Measurements from ENCODE around the gene AGAP3.

Gene AGAP3

GRCh38 chr7:151113344-151114150 is 27.3 kb downstream of the AGAP3 start:
- peak; percentile 96 for TF ChIP-seq GATA2 (IDR thresholded peaks at IDR 0.05; ENCODE audit: low read depth, low read length)
- TF ChIP-seq GATA3 (IDR thresholded peaks at IDR 0.05; ENCODE audit: low read depth, low read length): no peak

DNA sequence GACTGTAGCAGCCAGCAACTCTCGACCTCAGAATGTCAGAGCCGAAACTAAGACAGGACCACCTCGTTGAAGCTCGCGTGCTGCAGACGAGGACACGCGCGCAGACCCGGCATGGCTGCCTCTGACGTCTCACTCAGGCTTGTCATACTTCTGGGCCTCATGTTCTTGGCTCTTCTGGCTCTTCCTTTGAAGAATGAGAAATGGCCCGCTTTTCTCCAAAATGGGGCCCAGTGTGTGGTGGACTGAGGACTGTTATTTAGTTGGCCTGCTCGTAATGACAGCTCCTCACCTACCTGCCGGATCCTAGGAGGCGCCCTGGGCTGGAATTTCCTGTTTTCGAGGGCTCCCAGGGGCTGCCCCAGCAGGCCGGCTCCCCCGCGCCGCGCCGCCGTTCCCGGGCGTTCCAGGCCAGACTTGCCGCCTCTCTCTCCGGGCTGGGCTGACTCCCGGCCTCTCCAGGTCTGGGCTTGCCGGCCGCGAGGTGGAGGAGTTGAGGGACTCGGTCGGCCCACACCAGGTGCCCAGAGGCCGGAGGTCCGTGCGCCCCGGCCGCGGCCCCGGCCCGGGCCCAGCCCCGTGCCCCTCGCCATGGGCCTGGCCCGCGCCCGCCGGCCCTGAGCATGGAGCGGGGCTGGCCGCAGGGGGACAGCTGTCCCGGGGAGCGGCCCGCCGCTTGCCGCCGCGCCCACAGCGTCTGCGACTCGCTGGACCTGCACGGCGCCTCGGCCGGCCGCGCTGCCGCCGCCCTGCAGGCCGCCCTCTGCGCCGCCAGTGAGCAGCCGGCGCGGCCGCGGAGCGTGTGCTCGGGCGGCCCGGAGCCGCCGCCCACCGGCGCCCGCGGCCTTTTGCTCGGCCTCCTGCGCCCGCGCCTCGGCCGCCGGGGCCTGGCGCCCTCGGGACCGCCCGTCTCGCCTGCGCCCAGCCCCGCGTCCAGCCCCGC is 28.1 kb downstream of the AGAP3 start:
- TF ChIP-seq GATA2 (IDR thresholded peaks at IDR 0.05; ENCODE audit: low read depth, low read length) (no peak), GATA3 (IDR thresholded peaks at IDR 0.05; ENCODE audit: low read depth, low read length) (no peak)

DNA sequence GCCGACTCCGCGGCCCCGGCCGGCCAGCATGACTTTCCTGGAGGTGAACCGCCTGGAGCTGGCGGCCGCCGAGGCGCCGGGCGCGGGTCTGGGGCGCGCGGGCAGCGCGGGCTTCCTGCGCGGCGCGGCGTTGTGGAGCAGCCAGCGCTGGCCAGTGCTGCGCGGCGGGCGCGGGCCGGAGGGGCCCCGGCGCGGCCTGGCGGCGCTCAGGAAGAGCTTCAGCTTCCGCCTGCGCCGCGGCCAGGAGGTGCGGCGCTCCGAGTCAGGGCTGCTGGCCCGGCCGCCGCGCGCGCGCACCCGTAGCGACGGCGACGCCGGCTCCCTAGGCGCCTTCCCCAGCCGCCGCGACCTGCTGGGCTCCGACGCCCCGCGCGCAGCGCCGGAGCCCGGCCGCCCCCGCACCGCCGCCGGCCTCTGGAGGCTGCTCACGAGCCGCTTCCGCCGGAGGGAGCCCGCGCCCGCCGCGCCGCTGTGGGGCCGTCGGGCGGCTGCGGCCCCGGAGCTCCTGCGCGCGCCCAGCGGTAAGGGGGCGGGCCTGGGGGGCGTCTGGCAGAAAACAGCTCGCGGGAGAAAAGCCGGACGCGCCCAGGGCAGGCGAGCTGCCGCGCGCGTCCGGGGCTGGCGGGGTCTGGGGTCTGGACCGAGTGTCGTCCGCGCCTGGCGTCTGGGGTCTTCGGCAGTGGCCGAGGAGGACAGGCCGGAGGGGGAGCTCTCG is 29.0 kb downstream of the AGAP3 start:
- TF ChIP-seq GATA3 (IDR thresholded peaks at IDR 0.05; ENCODE audit: low read depth, low read length) (no peak), GATA2 (IDR thresholded peaks at IDR 0.05; ENCODE audit: low read depth, low read length) (no peak)

- TF ChIP-seq GATA2 (IDR thresholded peaks at IDR 0.05; ENCODE audit: low read depth, low read length) (no peak), GATA3 (IDR thresholded peaks at IDR 0.05; ENCODE audit: low read depth, low read length) (no peak)
Measured at GRCh38 chr7:151115836-151116418, 29.7 kb downstream of the AGAP3 start.

- TF ChIP-seq GATA3 (IDR thresholded peaks at IDR 0.05; ENCODE audit: low read depth, low read length): no peak
- TF ChIP-seq GATA2 (IDR thresholded peaks at IDR 0.05; ENCODE audit: low read depth, low read length): no peak
Measured at GRCh38 chr7:151116603-151117440, 30.5 kb downstream of the AGAP3 start.

DNA sequence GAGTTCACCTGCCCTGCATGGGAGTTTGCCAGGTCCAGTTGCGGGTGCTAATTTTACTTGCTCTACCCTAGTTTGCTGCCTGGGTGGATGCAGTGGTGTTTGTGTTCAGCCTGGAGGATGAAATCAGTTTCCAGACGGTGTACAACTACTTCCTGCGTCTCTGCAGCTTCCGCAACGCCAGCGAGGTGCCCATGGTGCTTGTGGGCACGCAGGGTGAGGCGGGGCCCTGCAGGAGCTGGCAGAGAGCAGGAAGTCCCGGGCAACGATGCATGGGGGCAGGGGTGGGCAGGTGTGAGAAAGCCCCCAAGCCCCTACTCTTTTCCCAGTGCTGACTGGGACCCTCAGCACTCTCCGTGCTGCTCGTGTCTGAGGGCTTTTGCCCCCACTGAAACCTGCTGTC is 31.3 kb downstream of the AGAP3 start:
- no peak for TF ChIP-seq GATA3 (IDR thresholded peaks at IDR 0.05; ENCODE audit: low read depth, low read length)
- TF ChIP-seq GATA2 (IDR thresholded peaks at IDR 0.05; ENCODE audit: low read depth, low read length): no peak

DNA sequence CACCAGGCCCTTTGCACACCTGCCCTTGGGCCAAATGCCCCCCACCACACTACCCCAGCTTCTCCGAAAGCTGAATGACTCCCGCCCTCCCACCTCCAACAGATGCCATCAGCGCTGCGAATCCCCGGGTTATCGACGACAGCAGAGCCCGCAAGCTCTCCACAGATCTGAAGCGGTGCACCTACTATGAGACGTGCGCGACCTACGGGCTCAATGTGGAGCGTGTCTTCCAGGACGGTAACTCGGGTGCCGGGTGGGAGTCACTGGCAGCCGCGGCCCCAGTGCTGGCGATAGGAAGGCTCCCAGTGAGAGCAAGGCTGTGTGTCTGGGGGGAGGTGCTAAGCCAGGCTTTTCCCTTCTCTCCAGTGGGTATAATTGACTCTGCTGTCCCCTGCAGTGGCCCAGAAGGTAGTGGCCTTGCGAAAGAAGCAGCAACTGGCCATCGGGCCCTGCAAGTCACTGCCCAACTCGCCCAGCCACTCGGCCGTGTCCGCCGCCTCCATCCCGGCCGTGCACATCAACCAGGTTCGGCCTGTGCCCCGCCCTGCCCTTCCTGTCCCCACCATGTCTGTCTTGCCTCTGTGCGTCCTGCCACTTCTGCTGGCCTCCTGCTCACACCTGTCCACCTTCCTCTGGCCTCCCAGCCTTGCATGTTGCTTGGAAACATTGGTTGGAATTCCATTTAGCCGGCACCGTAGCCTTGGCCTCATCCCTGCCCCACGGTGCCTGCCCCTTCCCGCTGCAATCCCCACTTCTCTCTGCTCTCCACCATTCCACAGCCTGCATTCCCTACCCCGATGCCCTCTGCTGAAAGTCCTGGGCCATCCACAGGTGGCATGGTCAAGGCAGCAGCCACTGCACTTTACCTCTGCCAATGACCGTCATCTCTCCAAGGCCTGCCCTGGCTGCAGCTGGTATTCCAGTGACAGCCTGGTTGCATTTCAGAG is 32.1 kb downstream of the AGAP3 start:
- TF ChIP-seq GATA3 (IDR thresholded peaks at IDR 0.05; ENCODE audit: low read depth, low read length): no peak
- TF ChIP-seq GATA2 (IDR thresholded peaks at IDR 0.05; ENCODE audit: low read depth, low read length): no peak

- TF ChIP-seq GATA3 (IDR thresholded peaks at IDR 0.05; ENCODE audit: low read depth, low read length) (no peak), GATA2 (IDR thresholded peaks at IDR 0.05; ENCODE audit: low read depth, low read length) (no peak)
Measured at GRCh38 chr7:151119055-151119415, 32.8 kb downstream of the AGAP3 start.

- TF ChIP-seq GATA3 (IDR thresholded peaks at IDR 0.05; ENCODE audit: low read depth, low read length) (no peak), GATA2 (IDR thresholded peaks at IDR 0.05; ENCODE audit: low read depth, low read length) (no peak)
Measured at GRCh38 chr7:151119902-151120301, 33.6 kb downstream of the AGAP3 start.

- TF ChIP-seq GATA2 (IDR thresholded peaks at IDR 0.05; ENCODE audit: low read depth, low read length) (no peak), GATA3 (IDR thresholded peaks at IDR 0.05; ENCODE audit: low read depth, low read length) (no peak)
Measured at GRCh38 chr7:151120896-151121295, 34.6 kb downstream of the AGAP3 start.

DNA sequence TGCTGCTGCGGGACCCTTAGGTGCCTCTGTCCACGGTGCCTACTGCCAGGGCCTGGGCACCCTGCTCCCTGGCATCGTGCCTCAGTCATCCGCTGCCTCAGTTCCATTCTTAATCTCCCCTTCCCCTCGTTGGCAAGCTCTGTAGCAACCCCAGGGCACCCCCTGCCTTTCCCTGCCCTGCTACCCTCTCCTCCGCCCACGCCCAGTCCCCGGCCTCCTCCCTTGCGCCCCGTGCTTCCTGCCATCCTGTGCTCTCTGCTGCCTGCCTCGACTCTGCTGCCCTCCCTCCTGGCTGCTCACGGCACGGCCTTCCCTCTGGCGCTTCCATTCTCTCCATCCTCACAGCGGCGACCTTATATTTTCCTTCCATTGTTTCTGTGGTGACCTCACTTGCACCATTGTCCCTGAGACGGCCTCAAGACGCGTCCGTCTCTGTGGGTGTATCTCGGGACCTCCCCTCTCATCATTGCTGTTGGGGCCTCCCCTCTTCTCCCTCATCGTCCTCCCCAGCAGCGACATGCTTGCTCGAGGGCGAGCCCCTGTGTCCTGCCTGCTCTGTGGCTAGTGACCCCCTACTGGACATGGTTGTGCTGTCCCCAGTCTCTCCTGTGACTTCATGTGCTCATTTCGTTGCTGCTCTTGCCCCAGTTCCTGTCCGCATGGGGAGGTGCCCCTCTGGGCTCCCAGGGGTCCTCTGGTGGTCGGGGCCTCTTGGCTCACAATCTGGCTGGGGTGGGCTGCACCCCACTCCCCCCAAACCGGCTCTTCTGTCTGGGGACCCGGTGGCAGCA is 35.3 kb downstream of the AGAP3 start:
- TF ChIP-seq GATA2 (IDR thresholded peaks at IDR 0.05; ENCODE audit: low read depth, low read length): no peak
- TF ChIP-seq GATA3 (IDR thresholded peaks at IDR 0.05; ENCODE audit: low read depth, low read length): no peak
